ENCODE data around the gene VAC14. TPM values are rescaled to one million over a fixed set of nuclear protein-coding genes. Genes with fewer than 3 reads are reported as not detected.

VAC14 gene
- total RNA-seq, 4 donors from 2014 or later = 25.7 to 49.5 (median 40.4) TPM

- Histone ChIP-seq H3K27ac (no peak overlapping the region), H3K4me1 (peaks cover 4 to 35% (median 22%) of the 10 kb centered on the region in 4 donors), H3K9me3 (no peaks in the 10 kb centered on the region), H3K27me3 (no peaks in the 10 kb centered on the region), H3K36me3 (peaks cover 0 to 15% (median 0%) of the 10 kb centered on the region in 3 donors), H3K4me3 (no peak overlapping the region)
- 95 to 100% methylated on average over 3 of the region's 3 CpGs for WGBS, 2 donors
- DNase-seq (ENCODE audit: low spot score in 2 of 2) = no peak
- TF ChIP-seq POLR2A (IDR thresholded peaks at IDR 0.05) (no peak), EP300 (IDR thresholded peaks at IDR 0.05) (no peak)
- TF ChIP-seq, protein P1, sequence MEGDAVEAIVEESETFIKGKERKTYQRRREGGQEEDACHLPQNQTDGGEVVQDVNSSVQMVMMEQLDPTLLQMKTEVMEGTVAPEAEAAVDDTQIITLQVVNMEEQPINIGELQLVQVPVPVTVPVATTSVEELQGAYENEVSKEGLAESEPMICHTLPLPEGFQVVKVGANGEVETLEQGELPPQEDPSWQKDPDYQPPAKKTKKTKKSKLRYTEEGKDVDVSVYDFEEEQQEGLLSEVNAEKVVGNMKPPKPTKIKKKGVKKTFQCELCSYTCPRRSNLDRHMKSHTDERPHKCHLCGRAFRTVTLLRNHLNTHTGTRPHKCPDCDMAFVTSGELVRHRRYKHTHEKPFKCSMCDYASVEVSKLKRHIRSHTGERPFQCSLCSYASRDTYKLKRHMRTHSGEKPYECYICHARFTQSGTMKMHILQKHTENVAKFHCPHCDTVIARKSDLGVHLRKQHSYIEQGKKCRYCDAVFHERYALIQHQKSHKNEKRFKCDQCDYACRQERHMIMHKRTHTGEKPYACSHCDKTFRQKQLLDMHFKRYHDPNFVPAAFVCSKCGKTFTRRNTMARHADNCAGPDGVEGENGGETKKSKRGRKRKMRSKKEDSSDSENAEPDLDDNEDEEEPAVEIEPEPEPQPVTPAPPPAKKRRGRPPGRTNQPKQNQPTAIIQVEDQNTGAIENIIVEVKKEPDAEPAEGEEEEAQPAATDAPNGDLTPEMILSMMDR (IDR thresholded peaks at IDR 0.05) = no peak
Measured at GRCh38 chr16:70730944-70731343, 70.0 kb downstream of the VAC14 start.

GRCh38 chr16:70730031-70730430 is 70.9 kb downstream of the VAC14 start:
- WGBS, 2 donors = 81 to 88% methylated on average over 7 of the region's 7 CpGs
- peaks cover 0 to 15% (median 0%) of the 10 kb centered on the region in 3 donors for H3K36me3 ChIP-seq
- H3K27ac ChIP-seq = no peak overlapping the region
- H3K4me1 ChIP-seq = peaks cover 4 to 35% (median 28%) of the 10 kb centered on the region in 4 donors
- H3K9me3 ChIP-seq = no peaks in the 10 kb centered on the region
- H3K4me3 ChIP-seq = no peak overlapping the region
- no peaks in the 10 kb centered on the region for H3K27me3 ChIP-seq
- DNase-seq (ENCODE audit: low spot score in 2 of 2) = no peak
- TF ChIP-seq, protein P1 (IDR thresholded peaks at IDR 0.05) = no peak
- TF ChIP-seq POLR2A (IDR thresholded peaks at IDR 0.05) = no peak
- no peak for TF ChIP-seq EP300 (IDR thresholded peaks at IDR 0.05)

- no peaks in the 10 kb centered on the region for H3K9me3 ChIP-seq
- no peak for DNase-seq (ENCODE audit: low spot score in 2 of 2)
- no peak overlapping the region for H3K27ac ChIP-seq
- no peaks in the 10 kb centered on the region for H3K27me3 ChIP-seq
- 94 to 98% methylated on average over 8 of the region's 8 CpGs for WGBS, 2 donors
- no peak overlapping the region for H3K4me3 ChIP-seq
- peaks cover 4 to 40% (median 35%) of the 10 kb centered on the region in 4 donors for H3K4me1 ChIP-seq
- peaks cover 0 to 15% (median 0%) of the 10 kb centered on the region in 3 donors for H3K36me3 ChIP-seq
- TF ChIP-seq, protein P1 (IDR thresholded peaks at IDR 0.05) = no peak
- TF ChIP-seq EP300 (IDR thresholded peaks at IDR 0.05) = no peak
- TF ChIP-seq POLR2A (IDR thresholded peaks at IDR 0.05) = no peak
Measured at GRCh38 chr16:70729292-70729691, 71.7 kb downstream of the VAC14 start.

DNA sequence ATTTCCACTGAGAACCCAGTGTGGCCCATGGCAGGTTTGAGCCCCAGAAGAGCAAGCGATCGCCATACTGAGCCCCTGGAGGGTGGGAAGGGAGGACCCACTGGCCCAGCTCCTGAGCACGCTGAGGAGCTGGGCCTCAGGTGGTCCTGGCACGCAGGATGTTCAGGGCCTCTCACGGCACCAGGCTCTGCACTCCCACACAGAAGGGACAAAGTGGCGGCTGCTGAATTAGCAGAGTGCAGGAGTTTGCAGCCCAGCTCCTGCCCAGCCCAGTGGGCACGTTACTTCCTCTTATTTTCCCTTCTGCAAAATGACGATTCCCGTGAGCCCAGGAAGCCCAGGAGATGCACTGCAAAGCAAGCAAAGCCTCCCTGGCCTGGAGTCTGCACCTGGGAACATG is 72.8 kb downstream of the VAC14 start:
- Histone ChIP-seq H3K27me3 (no peaks in the 10 kb centered on the region), H3K36me3 (peaks cover 0 to 15% (median 0%) of the 10 kb centered on the region in 3 donors), H3K9me3 (no peaks in the 10 kb centered on the region), H3K27ac (no peak overlapping the region), H3K4me3 (no peak overlapping the region), H3K4me1 (peaks cover 4 to 46% (median 36%) of the 10 kb centered on the region in 4 donors)
- TF ChIP-seq POLR2A (IDR thresholded peaks at IDR 0.05) (no peak), EP300 (IDR thresholded peaks at IDR 0.05) (no peak)
- TF ChIP-seq, protein P1 (IDR thresholded peaks at IDR 0.05) = no peak
- DNase-seq (ENCODE audit: low spot score in 2 of 2) = no peak
- WGBS, 2 donors = 91 to 92% methylated on average over 7 to 9 of the region's 9 CpGs

DNA sequence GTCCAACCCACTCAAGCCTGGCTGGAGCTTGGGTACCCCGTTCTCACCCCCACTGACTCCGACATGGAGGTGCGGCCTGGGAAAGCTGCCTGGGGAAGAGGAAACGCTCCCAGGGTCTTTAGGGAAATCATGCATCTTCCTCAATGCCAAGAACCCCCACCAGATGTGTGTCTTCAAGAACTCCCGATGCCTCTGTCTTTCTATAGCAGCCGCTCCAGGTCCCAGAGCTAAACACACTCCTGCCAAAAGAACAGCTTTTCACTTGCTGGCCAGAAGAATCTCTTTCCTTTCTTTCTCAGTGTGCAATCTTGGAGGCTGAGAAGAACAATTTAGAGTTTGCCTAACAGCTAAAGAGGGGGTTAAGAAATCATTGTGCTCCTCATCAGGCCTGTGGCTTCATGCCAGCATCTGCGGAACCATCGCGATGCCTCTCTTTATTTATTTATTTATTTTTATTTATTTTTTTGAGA is 74.0 kb downstream of the VAC14 start:
- Histone ChIP-seq H3K4me3 (no peak overlapping the region), H3K27me3 (no peaks in the 10 kb centered on the region), H3K9me3 (no peaks in the 10 kb centered on the region), H3K27ac (peak overlapping the region in 3 of 4 donors; percentile 77 to 92 (median 90)), H3K36me3 (peaks cover 0 to 23% (median 0%) of the 10 kb centered on the region in 3 donors), H3K4me1 (peaks cover 4 to 46% (median 36%) of the 10 kb centered on the region in 4 donors)
- WGBS, 2 donors = 35 to 47% methylated on average over 9 of the region's 9 CpGs
- TF ChIP-seq, protein P1 (IDR thresholded peaks at IDR 0.05) = no peak
- TF ChIP-seq POLR2A (IDR thresholded peaks at IDR 0.05) (no peak), EP300 (IDR thresholded peaks at IDR 0.05) (no peak)
- DNase-seq (ENCODE audit: low spot score in 2 of 2) = no peak
